HepG2 (cell line): ENCODE results near the gene SPTY2D1. TPM values are rescaled to one million over a fixed set of nuclear protein-coding genes. Genes with fewer than 3 reads are reported as not detected.

Source experiments
- AHR ChIP-seq: IDR thresholded peaks from 2 replicates; pipeline ENCODE4 v1.6.1; 2018; ENCODE audit warnings: missing genetic modification reagents, missing compliant biosample characterization
- ELF1 ChIP-seq: sonication (generic); formaldehyde crosslinking; IDR thresholded peaks from 2 replicates; pipeline ENCODE4 v1.4.0; 2020; ENCODE audit warnings: missing genetic modification reagents
- FOXO1 ChIP-seq: sonication (generic); formaldehyde crosslinking; IDR thresholded peaks from 2 replicates; pipeline ENCODE4 v1.4.0; 2020; ENCODE audit warnings: missing genetic modification reagents
- ISL2 ChIP-seq: sonication (generic); formaldehyde crosslinking; IDR thresholded peaks from 2 replicates; pipeline ENCODE4 v1.5.0; 2020; ENCODE audit warnings: missing genetic modification reagents
- KDM4B ChIP-seq: sonication (generic); formaldehyde crosslinking; IDR thresholded peaks from 2 replicates; pipeline ENCODE4 v1.4.0; 2020; ENCODE audit warnings: missing genetic modification reagents
- LCORL ChIP-seq, 2 experiments: fragments of 450-650 bp in 1 of 2; sonication (generic) in 1 of 2; formaldehyde crosslinking in 1 of 2; IDR thresholded peaks; 2 replicates each; pipeline versions ENCODE4 v1.5.0 to v1.6.1; 2017 to 2020; ENCODE audit warnings: antibody characterized with exemption in 1 of 2, missing genetic modification reagents in 1 of 2
- MTA3 ChIP-seq: sonication (generic); formaldehyde crosslinking; IDR thresholded peaks from 2 replicates; pipeline ENCODE4 v1.4.0; 2020; ENCODE audit warnings: missing genetic modification reagents
- NCOA1 ChIP-seq: sonication (generic); formaldehyde crosslinking; IDR thresholded peaks from 2 replicates; pipeline ENCODE4 v1.9.0; 2021; ENCODE audit warnings: missing genetic modification reagents
- NFIB ChIP-seq: sonication (generic); formaldehyde crosslinking; IDR thresholded peaks from 2 replicates; pipeline ENCODE4 v1.9.0; 2021; ENCODE audit warnings: missing genetic modification reagents, mild to moderate bottlenecking, borderline replicate concordance
- NFKBIZ ChIP-seq: IDR thresholded peaks from 2 replicates; pipeline ENCODE4 v1.6.1; 2018; ENCODE audit warnings: missing genetic modification reagents, missing compliant biosample characterization
- NFYC ChIP-seq: IDR thresholded peaks from 2 replicates; pipeline ENCODE4 v1.6.1; 2016; ENCODE audit warnings: missing genetic modification reagents, missing compliant biosample characterization
- TCF7 ChIP-seq: sonication (generic); IDR thresholded peaks from 2 replicates; pipeline ENCODE4 v1.6.1; 2016; ENCODE audit warnings: antibody characterized with exemption, low read depth
- TSC22D2 ChIP-seq: sonication (generic); formaldehyde crosslinking; IDR thresholded peaks from 2 replicates; pipeline ENCODE4 v1.5.1; 2020; ENCODE audit warnings: missing genetic modification reagents, mild to moderate bottlenecking, borderline replicate concordance
- ZBTB3 ChIP-seq: sonication (generic); formaldehyde crosslinking; IDR thresholded peaks from 2 replicates; pipeline ENCODE4 v1.4.0; 2020; ENCODE audit warnings: low read depth, mild to moderate bottlenecking, moderate library complexity, missing genetic modification reagents, borderline replicate concordance
- ZFP1 ChIP-seq: IDR thresholded peaks from 2 replicates; pipeline ENCODE4 v1.6.1; 2016
- ZMYM3 ChIP-seq: sonication (generic); formaldehyde crosslinking; IDR thresholded peaks from 2 replicates; pipeline ENCODE4 v1.5.1; 2020; ENCODE audit warnings: mild to moderate bottlenecking, missing genetic modification reagents
- ZNF432 ChIP-seq: sonication (generic); formaldehyde crosslinking; IDR thresholded peaks from 2 replicates; pipeline ENCODE4 v1.5.0; 2020; ENCODE audit warnings: missing genetic modification reagents, mild to moderate bottlenecking, borderline replicate concordance
- ZNF501 ChIP-seq: sonication (generic); formaldehyde crosslinking; IDR thresholded peaks from 2 replicates; pipeline ENCODE4 v1.5.1; 2020; ENCODE audit warnings: mild to moderate bottlenecking, moderate library complexity, missing genetic modification reagents
- ZNF563 ChIP-seq: sonication (generic); formaldehyde crosslinking; IDR thresholded peaks from 2 replicates; pipeline ENCODE4 v1.8.0; 2022; ENCODE audit warnings: mild to moderate bottlenecking, moderate library complexity, missing genetic modification reagents
- ZNF572 ChIP-seq: sonication (generic); formaldehyde crosslinking; IDR thresholded peaks from 2 replicates; pipeline ENCODE4 v1.5.1; 2020; ENCODE audit warnings: mild to moderate bottlenecking, missing genetic modification reagents
- ZNF629 ChIP-seq: sonication (generic); formaldehyde crosslinking; conservative IDR thresholded peaks from 2 replicates; pipeline ENCODE4 v1.5.0; 2020; ENCODE audit warnings: missing genetic modification reagents
- polyA plus RNA-seq, 8 experiments: library from polyadenylated mRNA; depleted of rRNA in 3 of 8; stranded (reverse) in 7 of 8; unstranded in 1 of 8; fragments of >200 nt; fragmentation: Illumina TruSeq in 4 of 8; extraction: Trizol in 4 of 8; gene quantifications; 2 replicates each; pipeline versions ENCODE4 v1.2.1 to v1.2.3, GENCODE V29; 2011 to 2016; ENCODE audit warnings: low read depth in 4 of 8, missing spikeins in 1 of 8, mixed read lengths in 1 of 8; ENCODE audit not compliant: insufficient read depth in 1 of 8
- total RNA-seq, 5 experiments: library from RNA; depleted of rRNA; stranded (reverse); fragments of >200 nt; fragmentation: Illumina TruSeq; extraction: Trizol; gene quantifications; 2 replicates each; pipeline ENCODE4 v1.2.3, GENCODE V29; 2016; ENCODE audit warnings: low read depth in 1 of 5
- TF ChIP-seq, protein P1 (sequence below): sonication (generic); formaldehyde crosslinking; IDR thresholded peaks from 2 replicates; pipeline ENCODE4 v1.4.0; 2020; ENCODE audit warnings: missing genetic modification reagents
- TF ChIP-seq, protein P2 (sequence below): IDR thresholded peaks from 2 replicates; pipeline ENCODE4 v1.6.1; 2016; ENCODE audit warnings: low read depth, missing genetic modification reagents, missing compliant biosample characterization
- TF ChIP-seq, protein P3 (sequence below): sonication (generic); formaldehyde crosslinking; IDR thresholded peaks from 2 replicates; pipeline ENCODE4 v1.4.0; 2020; ENCODE audit warnings: mild to moderate bottlenecking, missing genetic modification reagents

The SPTY2D1 gene
- total and polyA plus RNA-seq, 2 of the 13 experiments (the other 11 are each of a cell fraction or from before 2014, with no cell fraction given), result 6.9 to 14.8 TPM

DNA sequence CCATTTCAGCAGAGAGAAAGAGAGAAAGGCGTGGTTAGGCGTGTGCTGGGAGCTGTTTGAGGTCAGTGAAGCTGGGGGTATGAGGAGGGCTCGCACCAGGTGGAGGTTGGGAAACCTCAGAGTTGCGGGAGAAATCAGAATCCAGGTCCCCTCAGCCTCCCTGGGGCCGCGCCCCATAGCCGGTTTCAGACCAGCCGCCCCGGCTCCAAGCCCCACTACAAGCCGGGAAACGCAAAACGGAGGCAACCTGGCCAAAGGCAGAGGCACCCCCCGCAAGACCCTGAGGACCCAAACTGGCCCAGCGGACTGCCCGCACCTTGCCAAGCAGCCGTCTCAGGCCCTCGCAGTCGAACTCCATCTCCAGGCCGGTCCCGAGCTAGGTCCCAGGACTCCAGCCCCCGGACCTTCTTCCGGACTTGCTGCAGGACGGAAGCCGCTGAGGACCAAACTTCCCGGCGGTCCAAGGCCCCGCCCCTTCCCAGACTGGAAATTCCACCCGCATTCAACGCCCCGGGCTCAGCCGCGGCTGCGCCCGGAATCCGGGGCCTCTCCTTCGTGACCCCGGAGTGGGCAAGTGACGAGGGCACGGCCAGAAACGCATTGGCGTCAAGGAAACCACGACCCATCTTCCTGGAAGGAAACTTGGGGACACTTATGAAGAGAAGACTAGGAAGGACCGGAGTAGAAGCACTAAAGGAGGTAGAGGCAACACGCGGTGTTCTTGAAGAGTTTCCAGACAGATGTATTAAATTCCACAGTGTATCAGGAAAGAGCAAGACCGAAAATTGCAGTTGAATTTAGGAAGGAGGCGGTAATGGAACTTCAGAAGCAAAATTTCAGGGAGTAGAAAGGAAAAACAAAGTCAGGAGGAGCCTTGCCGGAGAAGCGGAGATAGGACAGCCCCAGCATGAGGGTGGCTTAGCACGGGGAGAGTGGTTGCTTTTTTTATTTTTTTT lies 45.6 kb downstream of the SPTY2D1 start, which contains the start of gene UEVLD (continued):
- peak; percentile 27; the same call in 1 of the 2 replicates for TF ChIP-seq ZNF629 (CRISPR knock-in tag)
- TF ChIP-seq, protein P1, sequence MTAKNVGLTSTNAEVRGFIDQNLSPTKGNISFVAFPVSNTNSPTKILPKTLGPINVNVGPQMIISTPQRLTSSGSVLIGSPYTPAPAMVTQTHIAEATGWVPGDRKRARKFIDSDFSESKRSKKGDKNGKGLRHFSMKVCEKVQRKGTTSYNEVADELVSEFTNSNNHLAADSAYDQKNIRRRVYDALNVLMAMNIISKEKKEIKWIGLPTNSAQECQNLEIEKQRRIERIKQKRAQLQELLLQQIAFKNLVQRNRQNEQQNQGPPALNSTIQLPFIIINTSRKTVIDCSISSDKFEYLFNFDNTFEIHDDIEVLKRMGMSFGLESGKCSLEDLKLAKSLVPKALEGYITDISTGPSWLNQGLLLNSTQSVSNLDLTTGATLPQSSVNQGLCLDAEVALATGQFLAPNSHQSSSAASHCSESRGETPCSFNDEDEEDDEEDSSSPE (CRISPR knock-in tag), result peak; percentile 73
- TF ChIP-seq ISL2 (CRISPR knock-in tag), result peak; percentile 64; the same call in 1 of the 2 replicates
- peak; percentile 84; the same call in 1 of the 2 replicates for TF ChIP-seq ZNF501 (CRISPR knock-in tag)
- TF ChIP-seq, protein P2, sequence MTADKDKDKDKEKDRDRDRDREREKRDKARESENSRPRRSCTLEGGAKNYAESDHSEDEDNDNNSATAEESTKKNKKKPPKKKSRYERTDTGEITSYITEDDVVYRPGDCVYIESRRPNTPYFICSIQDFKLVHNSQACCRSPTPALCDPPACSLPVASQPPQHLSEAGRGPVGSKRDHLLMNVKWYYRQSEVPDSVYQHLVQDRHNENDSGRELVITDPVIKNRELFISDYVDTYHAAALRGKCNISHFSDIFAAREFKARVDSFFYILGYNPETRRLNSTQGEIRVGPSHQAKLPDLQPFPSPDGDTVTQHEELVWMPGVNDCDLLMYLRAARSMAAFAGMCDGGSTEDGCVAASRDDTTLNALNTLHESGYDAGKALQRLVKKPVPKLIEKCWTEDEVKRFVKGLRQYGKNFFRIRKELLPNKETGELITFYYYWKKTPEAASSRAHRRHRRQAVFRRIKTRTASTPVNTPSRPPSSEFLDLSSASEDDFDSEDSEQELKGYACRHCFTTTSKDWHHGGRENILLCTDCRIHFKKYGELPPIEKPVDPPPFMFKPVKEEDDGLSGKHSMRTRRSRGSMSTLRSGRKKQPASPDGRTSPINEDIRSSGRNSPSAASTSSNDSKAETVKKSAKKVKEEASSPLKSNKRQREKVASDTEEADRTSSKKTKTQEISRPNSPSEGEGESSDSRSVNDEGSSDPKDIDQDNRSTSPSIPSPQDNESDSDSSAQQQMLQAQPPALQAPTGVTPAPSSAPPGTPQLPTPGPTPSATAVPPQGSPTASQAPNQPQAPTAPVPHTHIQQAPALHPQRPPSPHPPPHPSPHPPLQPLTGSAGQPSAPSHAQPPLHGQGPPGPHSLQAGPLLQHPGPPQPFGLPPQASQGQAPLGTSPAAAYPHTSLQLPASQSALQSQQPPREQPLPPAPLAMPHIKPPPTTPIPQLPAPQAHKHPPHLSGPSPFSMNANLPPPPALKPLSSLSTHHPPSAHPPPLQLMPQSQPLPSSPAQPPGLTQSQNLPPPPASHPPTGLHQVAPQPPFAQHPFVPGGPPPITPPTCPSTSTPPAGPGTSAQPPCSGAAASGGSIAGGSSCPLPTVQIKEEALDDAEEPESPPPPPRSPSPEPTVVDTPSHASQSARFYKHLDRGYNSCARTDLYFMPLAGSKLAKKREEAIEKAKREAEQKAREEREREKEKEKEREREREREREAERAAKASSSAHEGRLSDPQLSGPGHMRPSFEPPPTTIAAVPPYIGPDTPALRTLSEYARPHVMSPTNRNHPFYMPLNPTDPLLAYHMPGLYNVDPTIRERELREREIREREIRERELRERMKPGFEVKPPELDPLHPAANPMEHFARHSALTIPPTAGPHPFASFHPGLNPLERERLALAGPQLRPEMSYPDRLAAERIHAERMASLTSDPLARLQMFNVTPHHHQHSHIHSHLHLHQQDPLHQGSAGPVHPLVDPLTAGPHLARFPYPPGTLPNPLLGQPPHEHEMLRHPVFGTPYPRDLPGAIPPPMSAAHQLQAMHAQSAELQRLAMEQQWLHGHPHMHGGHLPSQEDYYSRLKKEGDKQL (CRISPR knock-in tag), result no peak
- no peak for TF ChIP-seq LCORL (IDR thresholded peaks at IDR 0.05)
- peak; percentile 89 for TF ChIP-seq LCORL (CRISPR knock-in tag; IDR thresholded peaks at IDR 0.05)
- peak; percentile 33; the same call in 1 of the 2 replicates for TF ChIP-seq NFYC (CRISPR knock-in tag)
- no peak for TF ChIP-seq TSC22D2
- TF ChIP-seq ZNF432 (CRISPR knock-in tag), result no peak
- TF ChIP-seq ZFP1 (CRISPR knock-in tag), result 0 out of 2 replicates have a peak, but pooled peaks have one; percentile 28
- 0 out of 2 replicates have a peak, but pooled peaks have one; percentile 28 for TF ChIP-seq ZBTB3 (CRISPR knock-in tag)
- no peak for TF ChIP-seq TCF7
- TF ChIP-seq NFIB (CRISPR knock-in tag), result no peak
- no peak; the same call in 1 of the 2 replicates for TF ChIP-seq ZNF563
- TF ChIP-seq ELF1 (CRISPR knock-in tag), result peak; percentile 99
- TF ChIP-seq KDM4B, result peak; percentile 57; the same call in 1 of the 2 replicates
- no peak for TF ChIP-seq FOXO1
- no peak; the same call in 1 of the 2 replicates for TF ChIP-seq AHR (CRISPR knock-in tag)
- peak; percentile 88; the same call in 1 of the 2 replicates for TF ChIP-seq ZNF572 (CRISPR knock-in tag)
- 0 out of 2 replicates have a peak, but pooled peaks have one; percentile 77 for TF ChIP-seq NCOA1
- TF ChIP-seq NFKBIZ, result no peak; the same call in 1 of the 2 replicates
- peak; percentile 61; the same call in 1 of the 2 replicates for TF ChIP-seq ZMYM3
- TF ChIP-seq, protein P3, sequence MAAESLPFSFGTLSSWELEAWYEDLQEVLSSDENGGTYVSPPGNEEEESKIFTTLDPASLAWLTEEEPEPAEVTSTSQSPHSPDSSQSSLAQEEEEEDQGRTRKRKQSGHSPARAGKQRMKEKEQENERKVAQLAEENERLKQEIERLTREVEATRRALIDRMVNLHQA, result no peak
- no peak for TF ChIP-seq MTA3 (CRISPR knock-in tag)
